ENCODE measurements around the gene PAPSS1.

DNA sequence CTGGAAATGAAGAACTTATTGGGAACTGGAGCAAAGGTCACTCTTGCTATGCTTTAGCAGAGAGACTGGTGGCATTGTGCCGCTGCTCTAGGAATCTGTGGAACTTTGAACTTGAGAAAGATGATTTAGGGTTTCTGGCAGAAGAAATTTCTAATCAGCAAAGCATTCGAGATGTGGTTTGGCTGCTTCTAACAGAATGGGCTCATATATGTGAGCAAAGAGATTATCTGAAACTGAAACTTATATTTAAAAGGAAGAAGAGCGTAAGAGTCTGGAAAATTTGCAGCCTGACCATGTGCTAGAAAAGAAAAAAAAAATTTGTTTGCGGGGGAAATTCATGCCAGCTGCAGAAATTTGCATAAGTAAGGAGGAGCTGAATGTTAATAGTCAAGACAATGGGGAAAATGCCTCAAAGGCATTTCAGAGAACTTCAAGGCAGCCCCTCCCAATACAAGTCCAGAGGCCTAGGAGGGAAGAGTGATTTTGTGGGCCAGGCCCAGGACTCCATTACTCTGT lies 35.9 kb upstream of the PAPSS1 start:
- TF ChIP-seq RFX5 (IDR thresholded peaks at IDR 0.05) = no peak
- TF ChIP-seq CEBPB (IDR thresholded peaks at IDR 0.05) = no peak
- no peak for TF ChIP-seq KDM1A (IDR thresholded peaks at IDR 0.05; ENCODE audit: low read depth)
- TF ChIP-seq, protein P1, sequence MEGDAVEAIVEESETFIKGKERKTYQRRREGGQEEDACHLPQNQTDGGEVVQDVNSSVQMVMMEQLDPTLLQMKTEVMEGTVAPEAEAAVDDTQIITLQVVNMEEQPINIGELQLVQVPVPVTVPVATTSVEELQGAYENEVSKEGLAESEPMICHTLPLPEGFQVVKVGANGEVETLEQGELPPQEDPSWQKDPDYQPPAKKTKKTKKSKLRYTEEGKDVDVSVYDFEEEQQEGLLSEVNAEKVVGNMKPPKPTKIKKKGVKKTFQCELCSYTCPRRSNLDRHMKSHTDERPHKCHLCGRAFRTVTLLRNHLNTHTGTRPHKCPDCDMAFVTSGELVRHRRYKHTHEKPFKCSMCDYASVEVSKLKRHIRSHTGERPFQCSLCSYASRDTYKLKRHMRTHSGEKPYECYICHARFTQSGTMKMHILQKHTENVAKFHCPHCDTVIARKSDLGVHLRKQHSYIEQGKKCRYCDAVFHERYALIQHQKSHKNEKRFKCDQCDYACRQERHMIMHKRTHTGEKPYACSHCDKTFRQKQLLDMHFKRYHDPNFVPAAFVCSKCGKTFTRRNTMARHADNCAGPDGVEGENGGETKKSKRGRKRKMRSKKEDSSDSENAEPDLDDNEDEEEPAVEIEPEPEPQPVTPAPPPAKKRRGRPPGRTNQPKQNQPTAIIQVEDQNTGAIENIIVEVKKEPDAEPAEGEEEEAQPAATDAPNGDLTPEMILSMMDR (IDR thresholded peaks at IDR 0.05) = no peak

Measured in A549 (cell line).